Activated naive CD4-positive, alpha-beta T cell treated with Interleukin-2 at 50 U/mL for 16 hours (primary cell): ENCODE results near the gene KLHDC2.
"Not testable (repeated sequence)": the region's sequence is repeated elsewhere in the genome, so short reads cannot be mapped to it uniquely, and the experiment has no call there.

Experiments used
- DNase-seq: peaks from one replicate; pipeline ENCODE4 v3.0.0-alpha.2; 2020

The KLHDC2 gene

GRCh38 chr14:49781040-49781439, 13.1 kb downstream of the KLHDC2 start:
- not testable (repeated sequence) for DNase-seq

- DNase-seq = no peak
These were observed 15.6 kb downstream of the KLHDC2 start for GRCh38 chr14:49783394-49784014.

GRCh38 chr14:49786315-49786714, 18.4 kb downstream of the KLHDC2 start:
- no peak for DNase-seq

- no peak for DNase-seq
These were observed 24.7 kb downstream of the KLHDC2 start for GRCh38 chr14:49792618-49793017.

GRCh38 chr14:49796025-49796424, 28.1 kb downstream of the KLHDC2 start:
- no peak for DNase-seq

- DNase-seq = no peak
These were observed 40.8 kb downstream of the KLHDC2 start for GRCh38 chr14:49808780-49809179.

GRCh38 chr14:49816118-49816517, 48.2 kb downstream of the KLHDC2 start:
- not testable (repeated sequence) for DNase-seq

GRCh38 chr14:49816844-49817243, 48.9 kb downstream of the KLHDC2 start:
- no peak for DNase-seq

- DNase-seq = no peak
These were observed 52.2 kb downstream of the KLHDC2 start for GRCh38 chr14:49820176-49820575.

- no peak for DNase-seq
These were observed 60.7 kb downstream of the KLHDC2 start for GRCh38 chr14:49828640-49829039.
